Cortex of kidney (tissue), 1 donor: ENCODE results near the gene CROCC.
"Not testable (repeated sequence)": the region's sequence is repeated elsewhere in the genome, so short reads cannot be mapped to it uniquely, and the experiment has no call there.

Source experiments
- DNase-seq: peaks from one replicate; lab custom pipeline; 2025; lab: John Stamatoyannopoulos, UW

The CROCC gene

DNA sequence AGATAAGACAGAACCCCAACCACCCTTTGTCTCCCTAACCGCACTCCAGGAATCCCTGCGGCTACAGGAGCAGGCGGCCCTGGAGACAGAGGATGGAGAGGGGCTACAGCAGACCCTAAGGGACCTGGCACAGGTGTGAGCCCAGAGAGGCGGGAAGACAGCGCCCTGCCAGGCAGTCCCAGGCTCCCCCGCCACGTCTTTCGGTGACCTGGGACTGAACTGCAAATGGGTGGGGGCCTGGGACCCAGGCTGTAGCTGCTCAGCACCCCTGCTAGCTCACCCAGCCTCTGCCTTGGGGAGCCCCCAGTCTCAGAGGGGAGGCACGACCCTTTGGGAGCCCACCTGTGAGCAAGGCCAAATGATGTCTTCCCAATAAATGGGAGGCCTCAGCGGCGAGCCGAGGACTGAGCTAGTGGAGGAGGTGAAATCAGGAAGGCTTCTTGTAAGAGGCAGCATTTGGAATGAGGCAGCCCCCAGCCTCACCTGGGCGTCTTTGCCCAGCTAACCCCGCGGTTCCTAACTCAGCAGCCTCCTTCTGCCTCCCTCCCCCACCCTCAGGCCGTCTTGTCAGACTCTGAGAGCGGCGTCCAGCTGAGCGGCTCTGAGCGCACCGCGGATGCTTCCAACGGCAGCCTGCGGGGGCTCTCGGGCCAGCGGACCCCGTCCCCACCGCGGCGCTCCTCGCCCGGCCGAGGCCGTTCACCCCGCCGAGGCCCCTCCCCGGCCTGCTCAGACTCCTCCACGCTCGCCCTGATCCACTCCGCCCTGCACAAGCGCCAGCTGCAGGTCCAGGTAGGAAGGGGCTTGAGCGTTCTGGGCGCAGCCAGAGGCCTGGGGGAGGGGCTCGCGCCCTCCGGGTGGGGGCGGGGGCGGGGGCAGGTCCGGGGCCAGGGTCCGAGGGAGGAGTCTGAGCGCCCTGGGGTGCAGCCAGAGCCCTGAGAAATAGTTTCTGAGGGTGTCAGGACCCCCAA is 16.9 kb downstream of the CROCC start:
- no peak for DNase-seq

DNA sequence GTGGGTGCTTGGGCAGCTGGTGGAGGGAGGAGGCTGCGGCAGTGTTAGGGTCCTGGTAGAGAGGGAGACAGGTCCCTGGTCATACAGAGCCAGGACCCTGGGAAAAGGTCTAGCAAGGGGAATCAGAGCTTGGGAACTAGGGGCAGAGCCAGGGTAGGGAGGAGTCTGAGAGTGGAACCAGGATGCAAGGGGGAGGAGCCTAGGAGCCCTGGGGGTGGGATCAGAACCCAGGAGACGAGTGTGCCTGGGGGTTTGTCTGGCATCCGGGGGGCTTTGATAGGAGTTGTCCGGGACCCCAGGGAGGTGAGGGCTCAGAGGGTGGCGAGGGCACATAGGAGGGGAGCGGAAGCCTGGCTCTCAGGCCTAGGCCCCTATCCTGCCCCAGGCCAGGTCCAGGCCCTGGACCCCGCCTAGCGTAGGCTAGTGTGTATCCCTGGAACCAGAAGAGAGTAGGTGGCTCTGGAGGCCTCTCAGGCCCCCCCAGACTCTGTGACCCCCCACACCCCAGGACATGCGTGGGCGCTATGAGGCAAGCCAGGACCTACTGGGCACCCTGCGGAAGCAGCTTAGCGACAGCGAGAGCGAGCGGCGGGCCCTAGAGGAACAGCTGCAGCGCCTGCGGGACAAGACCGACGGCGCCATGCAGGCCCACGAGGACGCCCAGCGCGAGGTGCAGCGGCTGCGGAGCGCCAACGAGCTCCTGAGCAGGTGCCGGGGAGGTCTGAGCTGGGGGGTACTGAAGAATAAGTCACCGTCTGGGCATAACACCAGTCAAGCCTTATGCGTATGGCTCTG is 17.9 kb downstream of the CROCC start:
- not testable (repeated sequence) for DNase-seq

DNA sequence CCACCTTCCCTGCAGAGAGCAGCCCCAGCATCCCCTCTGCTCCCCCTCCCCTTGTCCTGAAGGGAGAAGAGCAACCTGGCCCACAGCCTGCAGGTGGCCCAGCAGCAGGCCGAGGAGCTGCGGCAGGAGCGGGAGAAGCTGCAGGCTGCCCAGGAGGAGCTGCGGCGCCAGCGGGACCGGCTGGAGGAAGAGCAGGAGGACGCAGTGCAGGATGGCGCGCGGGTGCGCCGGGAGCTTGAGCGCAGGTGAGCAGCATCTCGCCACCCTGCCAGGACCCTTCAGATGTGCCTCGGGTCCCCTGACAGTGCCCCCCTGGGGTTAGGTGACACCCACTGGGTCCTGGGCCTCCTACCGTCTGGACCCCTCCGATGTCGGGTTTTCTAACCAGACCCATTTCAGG is 22.3 kb downstream of the CROCC start:
- DNase-seq = no peak

DNA sequence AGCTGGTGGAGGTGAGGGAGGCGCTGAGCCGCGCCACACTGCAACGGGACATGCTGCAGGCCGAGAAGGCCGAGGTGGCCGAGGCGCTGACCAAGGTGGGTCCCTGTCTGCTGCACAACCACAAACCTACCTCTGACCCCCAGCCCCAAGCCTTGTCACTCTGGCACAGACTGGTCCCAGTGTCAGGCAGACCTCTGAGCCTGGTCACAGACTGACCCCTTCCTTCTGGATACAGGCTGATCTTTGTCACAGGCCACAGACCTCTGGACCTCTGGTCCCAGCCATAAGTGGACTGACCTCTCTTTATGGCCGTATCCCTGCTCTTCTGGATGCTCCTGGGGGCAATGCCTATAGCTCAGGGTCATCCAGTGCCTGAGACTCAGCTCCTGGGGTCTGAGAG is 23.8 kb downstream of the CROCC start:
- DNase-seq = not testable (repeated sequence)

DNA sequence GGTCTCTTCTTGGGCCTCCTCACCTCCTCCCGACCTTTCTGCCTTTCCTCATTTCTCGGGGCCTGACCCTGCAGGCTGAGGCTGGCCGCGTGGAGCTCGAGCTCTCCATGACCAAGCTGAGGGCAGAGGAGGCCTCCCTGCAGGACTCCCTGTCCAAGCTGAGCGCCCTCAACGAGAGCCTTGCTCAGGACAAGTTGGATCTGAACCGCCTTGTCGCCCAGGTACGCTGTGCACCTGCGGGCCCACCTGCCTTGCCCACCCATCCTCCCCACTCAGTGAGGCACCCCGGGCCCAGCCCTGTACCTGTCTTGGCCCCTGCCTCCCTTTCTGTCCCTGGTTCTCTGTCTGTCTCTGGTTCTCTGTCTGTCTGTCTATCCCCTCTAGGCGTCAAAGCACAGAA is 24.5 kb downstream of the CROCC start:
- DNase-seq = not testable (repeated sequence)

DNA sequence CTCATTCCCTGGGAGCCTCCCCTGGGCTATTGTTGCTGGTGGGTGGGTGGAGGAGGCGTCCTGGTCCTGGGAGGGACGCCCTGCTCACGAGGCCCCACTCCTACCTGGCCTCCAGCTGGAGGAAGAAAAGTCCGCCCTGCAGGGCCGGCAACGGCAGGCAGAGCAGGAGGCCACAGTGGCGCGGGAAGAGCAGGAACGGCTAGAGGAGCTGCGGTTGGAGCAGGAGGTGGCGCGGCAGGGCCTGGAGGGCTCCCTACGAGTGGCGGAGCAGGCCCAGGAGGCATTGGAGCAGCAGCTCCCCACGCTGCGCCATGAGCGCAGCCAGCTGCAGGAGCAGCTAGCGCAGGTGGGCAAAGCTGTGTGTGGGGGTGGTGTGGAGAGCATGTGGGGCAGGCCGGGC is 24.9 kb downstream of the CROCC start:
- DNase-seq = no peak

DNA sequence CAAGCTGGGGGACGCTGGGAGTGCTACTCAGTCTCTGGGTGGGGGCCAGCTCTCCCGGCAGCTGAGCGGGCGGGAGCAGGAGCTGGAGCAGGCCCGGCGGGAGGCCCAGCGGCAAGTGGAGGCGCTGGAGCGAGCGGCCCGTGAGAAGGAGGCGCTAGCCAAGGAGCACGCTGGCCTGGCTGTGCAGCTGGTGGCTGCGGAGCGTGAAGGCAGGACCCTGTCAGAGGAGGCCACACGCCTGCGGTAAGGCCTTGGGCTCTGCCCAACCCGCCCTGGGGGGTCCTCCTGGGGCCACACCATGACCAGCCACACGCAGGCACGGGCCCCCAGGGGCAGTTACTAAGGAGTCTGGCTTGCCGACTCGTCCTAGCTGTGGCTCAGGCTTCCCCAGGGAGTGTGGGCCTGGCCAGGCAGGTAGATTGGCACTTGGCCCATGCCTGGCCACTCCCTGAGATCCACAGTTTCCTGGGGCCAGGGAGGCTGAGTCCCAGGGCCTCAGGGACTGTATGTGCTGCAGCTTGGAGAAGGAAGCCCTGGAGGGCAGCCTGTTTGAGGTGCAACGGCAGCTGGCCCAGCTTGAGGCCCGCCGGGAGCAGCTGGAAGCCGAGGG is 26.7 kb downstream of the CROCC start:
- not testable (repeated sequence) for DNase-seq

DNA sequence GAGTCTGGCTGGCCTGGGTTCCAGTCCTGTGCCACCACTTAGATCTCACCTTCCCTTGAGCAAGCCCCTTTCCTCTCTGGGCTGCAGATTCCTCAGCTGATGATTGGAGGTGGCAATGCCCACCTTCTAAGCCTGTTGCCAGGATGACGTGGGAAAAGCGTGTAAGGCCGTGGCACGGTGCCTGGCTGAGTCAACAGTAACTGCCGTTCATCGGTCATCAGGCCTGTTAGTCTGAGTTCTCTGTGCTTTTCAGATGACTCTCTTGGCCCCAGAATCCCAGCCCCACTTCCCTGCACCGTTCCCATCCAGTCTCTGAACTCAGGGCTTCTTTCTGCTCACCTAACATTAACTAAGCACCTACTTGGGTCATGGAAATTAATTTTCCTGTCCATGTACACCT is 27.3 kb downstream of the CROCC start:
- DNase-seq = not testable (repeated sequence)

DNA sequence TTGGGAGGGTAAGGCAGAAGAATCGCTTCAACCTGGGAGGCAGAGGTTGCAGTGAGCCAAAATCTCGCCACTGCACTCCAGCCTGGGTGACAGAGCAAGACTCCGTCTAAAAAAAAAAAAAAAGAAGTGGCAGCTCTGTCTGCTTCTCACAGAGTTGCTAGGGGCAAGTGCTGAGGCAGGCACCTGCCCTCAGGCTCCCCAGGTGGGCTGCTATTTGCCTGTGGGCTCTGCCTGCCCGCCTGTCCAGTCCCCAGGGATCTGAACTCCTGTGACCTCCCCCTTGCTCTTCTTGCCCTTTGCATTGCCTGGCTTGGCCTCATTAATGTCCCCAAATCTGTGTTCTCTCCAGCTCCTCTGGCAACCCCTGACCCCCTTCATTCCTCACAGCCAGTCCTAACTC is 30.6 kb downstream of the CROCC start:
- DNase-seq = not testable (repeated sequence)

DNA sequence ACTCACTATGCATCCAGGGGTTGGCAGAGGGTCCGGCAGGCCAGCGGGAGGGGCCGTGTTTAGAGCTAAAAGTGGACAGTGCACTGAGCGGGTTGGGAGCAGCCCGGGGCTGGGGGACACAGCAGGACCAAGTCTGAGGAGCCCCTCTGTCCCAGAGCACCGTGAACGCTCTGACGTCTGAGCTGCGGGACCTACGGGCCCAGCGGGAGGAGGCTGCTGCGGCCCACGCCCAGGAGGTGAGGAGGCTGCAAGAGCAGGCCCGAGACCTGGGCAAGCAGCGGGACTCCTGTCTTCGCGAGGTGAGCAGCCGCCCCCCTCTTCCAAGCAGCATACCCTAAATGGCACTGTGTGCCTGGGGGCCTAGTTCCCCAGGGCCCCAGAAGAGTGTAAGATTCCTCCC is 32.8 kb downstream of the CROCC start:
- DNase-seq = no peak

DNA sequence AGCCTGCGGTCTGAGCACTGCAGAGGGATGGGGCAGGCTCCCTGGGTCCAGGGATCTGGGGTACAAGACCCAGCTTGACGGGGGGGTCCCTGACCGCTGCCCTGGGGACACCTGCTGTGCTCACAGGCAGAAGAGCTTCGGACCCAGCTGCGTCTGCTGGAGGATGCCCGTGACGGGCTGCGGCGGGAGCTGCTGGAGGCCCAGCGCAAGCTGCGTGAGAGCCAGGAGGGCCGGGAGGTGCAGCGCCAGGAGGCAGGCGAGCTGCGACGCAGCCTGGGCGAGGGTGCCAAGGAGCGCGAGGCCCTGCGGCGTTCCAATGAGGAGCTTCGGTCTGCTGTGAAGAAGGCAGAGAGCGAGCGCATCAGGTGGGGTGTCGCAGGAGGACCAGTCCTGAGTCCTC is 33.5 kb downstream of the CROCC start:
- no peak for DNase-seq

DNA sequence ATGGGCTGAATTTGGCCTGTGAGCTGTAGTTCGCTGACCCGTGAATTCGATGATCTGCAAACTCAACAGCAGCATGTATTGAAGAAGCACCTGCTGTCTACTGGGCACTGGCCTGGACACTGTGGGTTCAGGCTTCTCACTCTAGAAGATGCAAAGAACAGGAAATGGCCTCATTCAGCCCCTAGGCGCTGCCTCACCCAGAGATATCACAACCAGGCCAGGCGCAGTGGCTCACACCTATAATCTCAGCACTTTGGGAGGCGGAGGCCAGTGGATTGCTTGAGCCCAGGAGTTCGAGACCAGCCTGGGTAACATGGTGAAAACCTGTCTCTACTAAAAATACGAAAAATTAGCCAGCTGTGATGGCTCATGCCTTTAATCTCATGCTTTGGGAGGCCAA is 35.0 kb downstream of the CROCC start:
- DNase-seq = no peak

DNA sequence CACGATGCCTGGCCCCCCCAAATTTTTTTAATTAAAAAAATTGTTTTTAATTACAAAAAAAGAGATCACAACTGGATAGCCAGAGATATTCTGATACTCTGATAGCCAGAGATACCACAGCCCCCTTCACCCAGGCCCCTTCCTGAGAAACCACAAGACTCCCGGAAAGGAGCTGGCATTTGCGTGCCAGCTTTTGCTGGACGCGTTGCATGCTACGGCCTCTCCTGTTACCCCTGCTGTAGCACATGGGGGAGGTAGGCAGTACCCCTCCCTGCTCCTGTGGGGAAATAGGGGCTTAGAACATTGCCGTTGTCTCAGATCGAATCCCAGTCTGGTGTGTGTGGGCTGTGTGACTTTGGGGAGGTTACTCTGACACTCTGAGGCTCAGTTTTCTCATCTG is 36.0 kb downstream of the CROCC start:
- DNase-seq = no peak

DNA sequence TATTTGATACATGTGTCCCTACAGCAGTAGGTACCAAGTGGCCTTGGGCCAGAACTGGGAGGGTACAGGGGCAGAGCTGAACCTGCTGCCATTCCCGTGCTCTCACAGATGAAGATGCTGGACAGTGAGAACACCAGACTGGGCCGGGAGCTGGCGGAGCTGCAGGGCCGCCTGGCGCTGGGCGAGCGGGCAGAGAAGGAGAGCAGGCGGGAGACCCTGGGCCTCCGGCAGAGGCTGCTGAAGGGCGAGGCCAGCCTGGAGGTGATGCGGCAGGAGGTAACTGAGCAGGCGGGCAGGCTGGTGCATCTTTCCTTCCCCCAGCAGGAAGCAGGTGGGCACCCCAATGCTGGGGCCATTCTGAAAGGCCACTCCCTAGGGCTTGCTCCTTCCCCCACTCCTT is 36.7 kb downstream of the CROCC start:
- no peak for DNase-seq

DNA sequence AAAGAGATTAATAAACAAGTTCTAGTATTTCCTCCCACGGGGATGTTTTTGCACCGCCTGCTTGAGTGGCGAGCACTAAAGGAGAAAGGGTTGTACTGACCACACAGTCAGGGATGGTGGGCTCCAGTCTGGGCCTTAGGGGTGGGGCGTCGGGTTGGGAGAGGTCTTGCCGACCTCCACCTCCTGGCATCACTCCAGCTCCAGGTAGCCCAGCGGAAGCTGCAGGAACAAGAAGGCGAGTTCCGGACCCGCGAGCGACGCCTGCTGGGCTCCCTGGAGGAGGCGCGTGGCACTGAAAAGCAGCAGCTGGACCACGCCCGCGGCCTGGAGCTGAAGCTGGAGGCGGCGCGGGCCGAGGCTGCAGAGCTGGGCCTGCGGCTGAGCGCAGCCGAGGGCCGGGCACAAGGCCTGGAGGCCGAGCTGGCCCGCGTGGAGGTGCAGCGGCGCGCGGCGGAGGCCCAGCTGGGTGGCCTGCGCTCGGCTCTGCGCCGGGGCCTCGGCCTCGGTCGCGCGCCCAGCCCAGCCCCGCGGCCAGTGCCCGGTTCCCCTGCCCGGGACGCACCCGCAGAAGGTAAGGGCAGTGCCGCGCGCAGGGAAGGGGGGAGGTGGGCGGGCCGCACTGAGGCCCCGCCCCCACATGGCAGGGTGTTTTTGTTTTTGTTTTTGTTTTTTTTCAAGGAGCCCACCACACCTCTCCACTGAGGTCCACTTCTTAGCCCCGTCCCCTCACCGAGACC is 39.0 kb downstream of the CROCC start:
- DNase-seq = no peak

DNA sequence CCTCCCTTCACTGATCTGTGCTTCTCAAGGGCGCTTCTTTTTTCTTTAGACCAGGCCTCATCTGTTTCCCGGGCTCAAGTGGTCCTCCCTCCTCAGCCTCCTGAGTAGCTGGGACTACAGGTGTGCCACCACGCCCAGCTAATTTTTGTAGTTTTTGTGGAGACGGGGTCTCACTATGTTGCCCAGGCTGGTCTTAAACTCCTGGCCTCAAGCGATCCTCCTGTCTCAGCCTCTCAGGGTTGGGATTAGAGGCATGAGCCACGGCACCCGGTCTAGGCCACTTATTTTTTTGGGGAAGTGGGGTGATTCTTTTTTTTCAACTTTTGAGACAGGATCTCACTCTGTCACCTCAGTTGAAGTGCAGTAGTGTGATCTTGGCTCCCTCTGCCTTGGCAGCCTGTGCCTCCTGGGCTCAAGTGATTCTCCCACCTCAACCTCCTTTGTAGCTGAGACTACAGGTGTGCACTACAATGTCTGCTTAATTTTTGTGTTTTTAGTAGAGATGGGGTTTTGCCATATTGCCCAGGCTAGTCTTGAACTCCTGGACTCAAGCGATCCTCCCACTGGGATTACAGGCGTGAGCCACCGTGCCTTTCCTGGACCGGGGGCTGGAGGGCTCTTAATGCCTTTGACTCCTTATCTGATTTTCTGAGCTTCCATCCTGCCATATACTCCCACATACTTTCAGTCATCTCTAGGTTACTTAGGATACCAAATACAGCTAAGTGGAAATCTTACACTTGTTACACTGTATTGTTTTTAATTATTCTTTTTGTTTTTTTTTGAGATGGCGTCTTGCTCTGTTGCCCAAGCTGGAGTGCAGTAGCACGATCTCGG is 39.8 kb downstream of the CROCC start:
- no peak for DNase-seq

DNA sequence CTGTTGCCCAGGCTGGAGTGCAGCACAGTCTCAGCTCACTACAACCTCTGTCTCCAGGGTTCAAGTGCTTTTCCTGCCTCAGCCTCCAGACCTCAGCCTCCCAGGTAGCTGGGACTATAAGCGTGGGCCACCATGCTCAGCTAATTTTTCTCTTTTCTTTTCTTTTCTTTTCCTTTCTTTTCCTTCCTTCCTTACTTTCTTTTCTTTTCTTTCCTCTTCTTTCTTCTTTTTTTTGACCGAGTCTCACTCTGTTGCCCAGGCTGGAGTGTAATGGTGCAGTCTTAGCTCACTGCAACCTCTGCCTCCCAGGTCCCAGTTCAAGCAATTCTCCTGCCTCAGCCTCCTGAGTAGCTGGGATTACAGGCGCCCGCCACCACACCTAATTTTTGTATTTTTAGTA is 42.4 kb downstream of the CROCC start:
- not testable (repeated sequence) for DNase-seq

DNA sequence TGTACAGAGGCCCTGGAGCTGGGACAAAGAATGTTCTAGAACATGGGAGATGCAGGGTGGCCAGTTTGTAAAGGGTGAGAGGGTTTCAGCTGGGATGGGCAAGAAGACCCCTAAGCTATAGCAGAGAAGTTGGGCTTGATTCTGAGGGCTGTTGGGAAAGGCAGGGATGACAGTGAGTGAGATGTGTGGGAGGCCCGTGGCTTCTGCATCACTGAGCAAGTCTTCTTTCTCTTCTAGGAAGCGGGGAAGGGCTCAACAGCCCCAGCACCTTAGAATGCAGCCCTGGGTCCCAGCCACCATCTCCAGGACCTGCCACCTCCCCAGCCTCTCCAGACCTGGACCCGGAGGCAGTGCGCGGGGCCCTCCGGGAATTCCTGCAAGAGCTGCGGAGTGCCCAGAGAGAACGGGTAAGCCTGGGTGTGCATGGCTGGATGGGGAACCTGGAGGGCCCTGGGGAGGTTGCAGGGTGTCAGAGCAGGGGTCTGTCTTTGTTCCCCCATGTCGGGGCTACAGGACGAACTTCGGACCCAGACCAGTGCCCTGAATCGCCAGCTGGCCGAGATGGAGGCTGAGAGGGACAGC is 43.8 kb downstream of the CROCC start:
- DNase-seq = no peak

DNA sequence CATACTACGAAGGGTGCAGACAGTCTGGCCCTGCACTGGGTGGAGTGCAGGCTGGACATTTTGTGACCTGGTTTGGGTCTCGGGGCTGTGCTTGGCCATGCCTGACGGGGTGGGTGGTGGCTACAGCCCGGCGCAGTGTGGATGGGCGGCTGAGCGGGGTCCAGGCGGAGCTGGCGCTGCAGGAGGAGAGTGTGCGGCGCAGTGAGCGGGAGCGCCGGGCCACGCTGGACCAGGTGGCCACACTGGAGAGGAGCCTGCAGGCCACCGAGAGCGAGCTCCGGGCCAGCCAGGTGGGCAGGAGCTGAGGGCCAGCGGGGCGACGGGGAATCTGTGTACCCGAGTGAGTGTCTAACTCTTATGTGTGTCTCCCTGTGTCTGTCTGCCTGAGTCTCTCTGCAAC is 44.6 kb downstream of the CROCC start:
- no peak for DNase-seq

DNA sequence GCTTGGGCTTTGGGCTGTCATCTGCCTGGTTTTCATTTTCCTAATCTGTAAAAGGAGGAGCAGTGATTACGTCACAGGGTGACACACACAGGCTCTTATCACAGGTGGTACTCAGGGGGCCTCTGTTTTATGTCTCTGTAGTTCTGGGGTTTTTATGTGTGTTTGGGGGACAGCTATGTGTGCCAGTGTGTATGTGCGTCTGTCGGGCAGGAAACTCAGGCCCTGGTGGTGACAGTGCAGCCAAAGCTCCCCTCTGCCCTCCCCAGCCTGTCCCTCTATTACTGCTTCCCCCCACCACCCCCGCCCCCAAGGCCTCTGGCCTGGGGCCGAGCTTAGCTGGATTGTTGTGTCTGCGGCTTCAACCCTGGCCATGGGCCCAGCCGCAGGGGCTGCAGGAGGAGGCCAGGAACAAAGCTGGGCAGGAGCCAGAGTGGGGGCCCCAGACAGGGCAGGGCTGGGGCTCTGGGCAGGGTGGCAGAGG is 45.4 kb downstream of the CROCC start:
- DNase-seq = no peak
